ENCODE measurements around the gene UPK1B.
"Not testable (repeated sequence)": the region's sequence is repeated elsewhere in the genome, so short reads cannot be mapped to it uniquely, and the experiment has no call there.

Gene UPK1B

GRCh38 chr3:119240591-119241434, 67.4 kb downstream of the UPK1B start, which contains the start of gene B4GALT4:
Gene B4GALT4, minus strand, starts transcription at chr3:119240878. Its CDS starts 10,779 bp downstream, at chr3:119230099.
- H3K27ac ChIP-seq = peak within 1 kb of the TSS; percentile 78

GRCh38 chr3:119242387-119243057, 69.1 kb downstream of the UPK1B start:
- not testable (repeated sequence) for H3K36me3 ChIP-seq; DNase-seq; H3K9me3 ChIP-seq (ENCODE audit: severe bottlenecking); H3K27me3 ChIP-seq (ENCODE audit: insufficient read depth, low read depth, severe bottlenecking); H3K27ac ChIP-seq; H3K4me3 ChIP-seq (ENCODE audit: low read depth, low read length)

More at GRCh38 chr3:119240591-119241434, 67.4 kb downstream of the UPK1B start, which contains the start of gene B4GALT4:
- Histone ChIP-seq H3K9me3 (ENCODE audit: severe bottlenecking) (no peaks in the 10 kb centered on the region), H3K27me3 (ENCODE audit: insufficient read depth, low read depth, severe bottlenecking) (no peaks in the 10 kb centered on the region), H3K4me3 (ENCODE audit: low read depth, low read length) (peak within 1 kb of the TSS; percentile 50), H3K36me3 (peaks cover 5% of the 10 kb centered on the region)
- peak; percentile 85 for DNase-seq
- no peak for TF ChIP-seq CTCF (IDR thresholded peaks at IDR 0.05; ENCODE audit: low read depth, low read length)

GRCh38 chr3:119243058-119243529, 69.7 kb downstream of the UPK1B start:
- H3K9me3 ChIP-seq (ENCODE audit: severe bottlenecking); H3K4me3 ChIP-seq (ENCODE audit: low read depth, low read length); DNase-seq; H3K27me3 ChIP-seq (ENCODE audit: insufficient read depth, low read depth, severe bottlenecking); H3K36me3 ChIP-seq: not testable (repeated sequence)
- peak overlapping the region; percentile 26; the same call in 1 of the 2 replicates for H3K27ac ChIP-seq

- Histone ChIP-seq H3K4me3 (ENCODE audit: low read depth, low read length) (no peak overlapping the region), H3K27me3 (ENCODE audit: insufficient read depth, low read depth, severe bottlenecking) (no peaks in the 10 kb centered on the region), H3K9me3 (ENCODE audit: severe bottlenecking) (no peaks in the 10 kb centered on the region), H3K36me3 (no peaks in the 10 kb centered on the region), H3K27ac (peak overlapping the region; percentile 26; the same call in 1 of the 2 replicates)
- TF ChIP-seq CTCF (IDR thresholded peaks at IDR 0.05; ENCODE audit: low read depth, low read length) = no peak
- DNase-seq = no peak
These were observed 70.3 kb downstream of the UPK1B start for GRCh38 chr3:119243712-119244111.

- DNase-seq = no peak
- no peak overlapping the region for H3K27ac ChIP-seq
- H3K36me3 ChIP-seq = no peaks in the 10 kb centered on the region
- H3K27me3 ChIP-seq (ENCODE audit: insufficient read depth, low read depth, severe bottlenecking) = no peaks in the 10 kb centered on the region
- no peak for TF ChIP-seq CTCF (IDR thresholded peaks at IDR 0.05; ENCODE audit: low read depth, low read length)
- H3K9me3 ChIP-seq (ENCODE audit: severe bottlenecking) = no peaks in the 10 kb centered on the region
- no peak overlapping the region for H3K4me3 ChIP-seq (ENCODE audit: low read depth, low read length)
These were observed 72.4 kb downstream of the UPK1B start for GRCh38 chr3:119245778-119246177.
